Activated CD8-positive, alpha-beta memory T cell treated with anti-CD3 and anti-CD28 coated beads, Interleukin-2, amount 10 ng/mL, durations not matched to agents 7 days and 5 days (primary cell): ENCODE data around the gene WHRN. TPM values are rescaled to one million over a fixed set of nuclear protein-coding genes. Genes with fewer than 3 reads are reported as not detected.
A peak's percentile ranks its signal among the peaks of the same experiment; 100 is the strongest.

Source experiments
- ATAC-seq: fragments of 150-1000 bp; cut with Tn5 transposase; one replicate; pipeline ENCODE4 v1.10.0; 2021; ENCODE audit warnings: moderate library complexity
- CTCF ChIA-PET: fragments of 350-600 bp; sonication (Branson Sonifier 250); formaldehyde crosslinking; loops from one replicate; lab custom pipeline; 2021; ENCODE audit warnings: antibody characterized with exemption; lab: Charles Lee
- DNase-seq: peaks from one replicate; pipeline ENCODE4 v3.0.0-alpha.2; 2020
- H3K27ac Mint-ChIP-seq: one replicate; pipeline ENCODE4 v1.8.0; 2021; ENCODE audit warnings: mild to moderate bottlenecking, mixed read lengths
- H3K27me3 Mint-ChIP-seq: one replicate; pipeline ENCODE4 v1.8.0; 2021; ENCODE audit warnings: mixed read lengths
- H3K36me3 Mint-ChIP-seq: one replicate; pipeline ENCODE4 v1.8.0; 2021; ENCODE audit warnings: mild to moderate bottlenecking, mixed read lengths
- H3K4me1 Mint-ChIP-seq: one replicate; pipeline ENCODE4 v1.8.0; 2021; ENCODE audit warnings: mixed read lengths
- H3K4me3 Mint-ChIP-seq: one replicate; pipeline ENCODE4 v1.8.0; 2021; ENCODE audit warnings: mild to moderate bottlenecking, moderate library complexity, mixed read lengths
- H3K9me3 Mint-ChIP-seq: one replicate; pipeline ENCODE4 v1.8.0; 2022; ENCODE audit warnings: low read depth, mixed read lengths
- total RNA-seq, 2 experiments: library from RNA; stranded (reverse); gene quantifications; one replicate each; pipeline ENCODE4 v1.2.3, GENCODE V29; 2021

The WHRN gene
- total RNA-seq, 2 experiments from 2014 or later = 6.5 to 12.4 TPM

DNA sequence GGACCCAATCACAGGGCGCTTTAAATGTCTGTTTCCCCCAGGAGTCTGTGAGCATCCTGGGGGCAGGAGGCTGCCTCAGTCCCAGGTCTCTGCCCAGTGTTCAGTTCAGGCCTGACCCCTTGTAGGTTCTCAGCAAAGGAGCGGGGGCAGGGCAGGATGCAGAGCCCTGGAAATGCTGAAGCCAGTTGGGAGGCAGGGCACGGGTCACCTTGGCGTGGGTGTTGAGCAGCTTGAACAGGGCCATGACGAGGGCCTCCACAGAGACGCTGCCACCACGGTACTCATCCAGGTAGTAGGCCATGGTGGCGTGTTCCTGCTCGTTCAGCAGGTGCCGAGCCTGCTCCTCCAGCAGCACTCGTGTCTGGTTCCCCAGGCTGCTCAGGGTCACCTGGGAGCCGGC, 81.1 kb downstream of the WHRN start:
- Mint-ChIP-seq H3K9me3 (no peaks in the 10 kb centered on the region), H3K4me3 (no peak overlapping the region), H3K36me3 (no peaks in the 10 kb centered on the region), H3K27me3 (no peaks in the 10 kb centered on the region), H3K27ac (no peak overlapping the region), H3K4me1 (peaks cover 3% of the 10 kb centered on the region)
- DNase-seq (no peak), ATAC-seq (no peak)
- CTCF ChIA-PET = no interaction called here

DNA sequence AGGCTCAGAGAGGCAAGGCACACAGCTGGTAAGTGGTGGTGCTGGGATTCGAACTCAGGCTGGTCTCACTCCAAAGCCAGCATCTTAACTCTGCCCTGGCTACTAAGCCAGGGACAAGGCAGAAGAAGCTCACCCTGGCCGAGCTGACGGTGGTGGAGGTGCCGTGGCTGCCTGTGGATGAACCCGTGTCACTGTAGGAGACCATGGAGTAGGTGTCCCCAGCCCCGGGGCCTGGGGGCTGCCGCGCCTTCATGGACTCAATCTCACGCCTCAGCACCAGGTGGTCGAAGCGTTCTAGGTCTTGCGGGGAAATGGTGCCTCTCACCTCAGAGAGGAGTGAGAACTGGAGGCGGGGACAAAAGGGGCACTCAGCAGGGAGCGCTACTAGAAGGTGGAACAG, 82.1 kb downstream of the WHRN start:
- DNase-seq (no peak), ATAC-seq (no peak)
- H3K4me1 Mint-ChIP-seq = peaks cover 10% of the 10 kb centered on the region
- H3K9me3 Mint-ChIP-seq = no peaks in the 10 kb centered on the region
- no peaks in the 10 kb centered on the region for H3K27me3 Mint-ChIP-seq
- CTCF ChIA-PET = no interaction called here
- H3K27ac Mint-ChIP-seq = no peak overlapping the region
- no peak overlapping the region for H3K4me3 Mint-ChIP-seq
- no peaks in the 10 kb centered on the region for H3K36me3 Mint-ChIP-seq

DNA sequence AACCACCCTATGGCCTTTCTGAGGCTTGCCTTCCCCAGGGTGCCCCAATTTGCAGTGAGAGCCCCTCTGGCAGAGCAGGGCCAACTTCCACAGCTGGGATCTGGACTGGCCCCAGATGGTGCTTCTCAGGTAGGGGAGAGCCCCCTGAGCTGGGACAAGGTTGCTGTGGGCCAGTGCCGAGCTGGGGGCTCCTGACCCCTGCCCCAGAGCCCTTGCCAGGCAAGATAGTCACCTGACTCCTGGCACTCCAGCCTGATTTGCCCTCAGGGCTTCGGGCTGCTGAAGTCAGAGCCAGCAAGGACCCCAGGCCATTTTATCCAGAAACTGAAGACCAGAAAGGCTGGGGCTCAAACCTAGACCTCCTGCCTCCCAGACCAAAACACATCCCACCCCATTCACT, 84.1 kb downstream of the WHRN start:
- Mint-ChIP-seq H3K9me3 (no peaks in the 10 kb centered on the region), H3K36me3 (no peaks in the 10 kb centered on the region), H3K4me3 (no peak overlapping the region), H3K27ac (no peak overlapping the region), H3K4me1 (peaks cover 24% of the 10 kb centered on the region), H3K27me3 (no peaks in the 10 kb centered on the region)
- no peak for DNase-seq
- no peak for ATAC-seq
- CTCF ChIA-PET = interaction anchor here (0.9 to 1.4 kb wide), 2 partner anchors 16 to 232 kb away, joined by 3 read pairs; no protein-coding TSS in a partner anchor

- CTCF ChIA-PET = interaction anchor here (0.9 to 3.1 kb wide), 4 partner anchors 12 to 233 kb away, joined by 3 to 9 read pairs (median 4); no protein-coding TSS in a partner anchor
- DNase-seq = no peak
- Mint-ChIP-seq H3K9me3 (no peaks in the 10 kb centered on the region), H3K36me3 (no peaks in the 10 kb centered on the region), H3K27me3 (no peaks in the 10 kb centered on the region), H3K27ac (no peak overlapping the region), H3K4me1 (peaks cover 24% of the 10 kb centered on the region), H3K4me3 (no peak overlapping the region)
- ATAC-seq = no peak
These were observed 85.5 kb downstream of the WHRN start for GRCh38 chr9:114419796-114420195.

DNA sequence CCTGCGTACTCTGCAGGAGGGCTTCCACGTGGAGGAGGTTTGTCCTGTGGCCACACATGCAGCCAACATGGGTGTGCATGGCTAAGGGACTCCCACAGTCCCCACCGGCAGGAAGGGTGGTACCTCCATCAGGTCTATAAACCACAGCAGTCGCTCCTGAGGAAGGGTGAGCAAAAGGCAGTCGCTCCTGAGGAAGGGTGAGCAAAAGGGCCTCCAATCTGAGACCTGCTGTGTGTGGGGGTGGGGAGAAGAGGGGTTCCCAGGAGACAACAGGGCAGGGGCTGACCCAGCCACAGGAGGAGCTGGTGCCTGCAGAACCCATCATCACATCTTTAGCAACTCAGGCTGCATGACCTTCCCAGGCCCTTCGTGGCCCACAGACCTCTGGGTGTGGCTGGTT, 87.2 kb downstream of the WHRN start:
- no peaks in the 10 kb centered on the region for H3K27me3 Mint-ChIP-seq
- peaks cover 24% of the 10 kb centered on the region for H3K4me1 Mint-ChIP-seq
- CTCF ChIA-PET = interaction anchor here (1.0 to 3.1 kb wide), 7 partner anchors 10 to 224 kb away, joined by 3 to 18 read pairs (median 4); no protein-coding TSS in a partner anchor
- DNase-seq (no peak), ATAC-seq (peak; percentile 34)
- H3K27ac Mint-ChIP-seq = peak overlapping the region; percentile 56
- H3K9me3 Mint-ChIP-seq = no peaks in the 10 kb centered on the region
- H3K4me3 Mint-ChIP-seq = no peak overlapping the region
- no peaks in the 10 kb centered on the region for H3K36me3 Mint-ChIP-seq

DNA sequence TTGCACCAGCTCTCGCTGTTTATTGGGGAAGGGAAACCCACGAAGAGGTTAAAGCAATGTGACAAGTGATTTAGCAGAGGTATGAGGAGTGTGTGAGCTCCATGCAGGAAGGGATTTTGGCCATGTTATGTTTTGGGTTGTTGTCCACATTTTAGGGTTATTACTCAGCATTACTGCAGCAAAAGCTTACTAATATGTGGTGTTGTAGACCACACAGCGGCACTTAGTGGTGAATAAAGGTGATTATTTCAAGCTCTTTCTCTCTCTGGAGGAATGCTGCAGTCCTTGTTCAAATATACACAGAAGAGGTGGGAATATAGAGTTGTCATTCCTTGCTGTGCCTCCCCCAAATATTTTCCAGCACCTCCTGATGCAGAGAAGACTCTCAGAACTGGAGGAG, 87.8 kb downstream of the WHRN start:
- H3K4me3 Mint-ChIP-seq = no peak overlapping the region
- H3K27ac Mint-ChIP-seq = peak overlapping the region; percentile 56
- CTCF ChIA-PET = interaction anchor here (0.9 to 3.1 kb wide), 7 partner anchors 9 to 236 kb away, joined by 3 to 18 read pairs (median 4); partner anchors contain the start of gene ATP6V1G1
- H3K27me3 Mint-ChIP-seq = no peaks in the 10 kb centered on the region
- no peaks in the 10 kb centered on the region for H3K36me3 Mint-ChIP-seq
- DNase-seq = no peak
- ATAC-seq = no peak
- H3K9me3 Mint-ChIP-seq = no peaks in the 10 kb centered on the region
- H3K4me1 Mint-ChIP-seq = peaks cover 24% of the 10 kb centered on the region

- ATAC-seq (no peak), DNase-seq (no peak)
- Mint-ChIP-seq H3K36me3 (no peaks in the 10 kb centered on the region), H3K27ac (no peak overlapping the region), H3K4me3 (no peak overlapping the region), H3K27me3 (no peaks in the 10 kb centered on the region), H3K9me3 (no peaks in the 10 kb centered on the region), H3K4me1 (peaks cover 24% of the 10 kb centered on the region)
- CTCF ChIA-PET = interaction anchor here (0.9 to 3.1 kb wide), 6 partner anchors 9 to 237 kb away, joined by 3 to 18 read pairs (median 5); partner anchors contain the start of gene ATP6V1G1
These were observed 88.4 kb downstream of the WHRN start for GRCh38 chr9:114416906-114417305.

DNA sequence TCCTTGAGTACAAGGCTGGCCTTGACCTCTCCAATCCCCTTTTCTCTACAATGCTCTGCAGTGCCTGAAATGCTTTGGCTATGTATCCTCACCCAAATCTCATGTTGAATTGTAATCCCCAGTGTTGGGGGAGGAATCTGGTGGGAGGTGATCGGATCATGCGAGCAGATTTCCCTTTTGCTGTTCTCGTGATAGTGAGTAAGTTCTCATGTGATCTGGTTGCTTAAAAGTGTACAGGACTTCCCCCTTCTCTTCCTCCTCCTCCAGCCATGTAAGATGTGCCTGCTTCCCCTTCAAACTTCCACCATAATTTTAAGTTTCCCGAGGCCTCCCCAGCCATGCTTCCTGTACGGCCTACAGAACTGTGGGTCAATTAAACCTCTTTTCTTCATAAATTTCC, 89.0 kb downstream of the WHRN start:
- ATAC-seq (no peak), DNase-seq (no peak)
- Mint-ChIP-seq H3K4me3 (no peak overlapping the region), H3K27me3 (no peaks in the 10 kb centered on the region), H3K36me3 (no peaks in the 10 kb centered on the region), H3K4me1 (peaks cover 24% of the 10 kb centered on the region), H3K27ac (no peak overlapping the region), H3K9me3 (no peaks in the 10 kb centered on the region)
- CTCF ChIA-PET = interaction anchor here (1.5 to 3.1 kb wide), 2 partner anchors 11 to 237 kb away, joined by 6 to 18 read pairs; no protein-coding TSS in a partner anchor

DNA sequence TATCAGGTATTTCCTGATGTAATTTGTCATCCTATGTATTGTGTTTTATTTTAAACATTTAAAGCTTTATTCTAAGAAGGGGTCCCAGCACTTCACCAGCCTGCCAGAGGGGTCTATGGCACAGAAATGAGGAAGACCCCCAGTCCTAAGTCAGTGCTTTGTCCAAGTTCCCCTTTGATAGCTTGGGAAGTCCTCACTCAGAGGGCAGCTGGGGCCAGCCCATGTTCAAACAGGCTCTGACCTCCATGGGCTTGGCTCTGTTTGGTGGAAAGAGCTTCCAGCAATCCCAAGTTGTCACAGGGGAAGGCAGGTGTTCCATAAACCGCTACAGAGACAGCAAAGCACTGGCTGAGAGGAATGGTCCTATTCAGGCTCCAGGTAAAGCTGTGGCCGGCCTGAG, 90.9 kb downstream of the WHRN start:
- Mint-ChIP-seq H3K27me3 (no peaks in the 10 kb centered on the region), H3K9me3 (no peaks in the 10 kb centered on the region), H3K4me3 (no peak overlapping the region), H3K27ac (no peak overlapping the region), H3K36me3 (no peaks in the 10 kb centered on the region), H3K4me1 (peaks cover 25% of the 10 kb centered on the region)
- CTCF ChIA-PET = interaction anchor here (1.3 to 3.2 kb wide), 4 partner anchors 9 to 239 kb away, joined by 3 to 20 read pairs (median 10); no protein-coding TSS in a partner anchor
- DNase-seq (no peak), ATAC-seq (no peak)

- Mint-ChIP-seq H3K4me1 (peaks cover 28% of the 10 kb centered on the region), H3K9me3 (no peaks in the 10 kb centered on the region), H3K27me3 (no peaks in the 10 kb centered on the region), H3K27ac (no peak overlapping the region), H3K4me3 (no peak overlapping the region), H3K36me3 (no peaks in the 10 kb centered on the region)
- CTCF ChIA-PET = interaction anchor here (2.1 to 3.2 kb wide), 3 partner anchors 8 to 239 kb away, joined by 7 to 20 read pairs (median 13); no protein-coding TSS in a partner anchor
- DNase-seq (no peak), ATAC-seq (no peak)
These were observed 91.4 kb downstream of the WHRN start for GRCh38 chr9:114413861-114414301.

DNA sequence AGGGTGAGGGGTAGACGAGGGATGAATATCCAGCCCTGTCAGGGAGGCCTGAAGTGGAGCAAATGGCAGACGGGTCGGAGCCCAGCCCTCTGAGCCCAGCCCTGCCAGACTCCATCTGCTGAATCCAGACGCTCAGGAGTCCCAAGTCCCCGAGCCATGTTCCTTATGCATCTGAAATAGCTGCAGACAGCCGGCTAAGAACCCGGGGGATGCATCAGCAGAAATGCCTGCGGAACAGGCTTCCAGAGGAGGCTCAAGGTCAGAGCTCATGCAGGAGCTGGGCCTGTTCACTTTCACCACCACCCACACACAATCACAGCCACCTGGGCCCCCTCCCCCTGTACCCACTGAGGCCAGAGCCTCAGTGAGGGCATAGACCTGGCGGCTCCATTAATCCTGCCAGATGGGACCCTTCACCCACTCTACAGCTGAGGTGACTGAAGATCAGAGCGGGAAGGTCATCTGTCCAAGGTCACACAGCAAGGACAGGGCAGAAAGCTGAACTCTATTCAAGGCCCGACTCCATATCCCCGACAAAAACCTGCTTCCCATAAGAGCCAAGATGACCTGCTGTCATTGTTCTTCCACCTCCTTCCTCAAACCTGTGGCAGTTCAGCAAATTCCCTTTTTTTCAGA, 93.1 kb downstream of the WHRN start:
- Mint-ChIP-seq H3K36me3 (no peaks in the 10 kb centered on the region), H3K27ac (no peak overlapping the region), H3K4me1 (peaks cover 11% of the 10 kb centered on the region), H3K4me3 (no peak overlapping the region), H3K9me3 (no peaks in the 10 kb centered on the region), H3K27me3 (no peaks in the 10 kb centered on the region)
- CTCF ChIA-PET = no interaction called here
- no peak for ATAC-seq
- DNase-seq = no peak

- Mint-ChIP-seq H3K9me3 (no peaks in the 10 kb centered on the region), H3K27me3 (no peaks in the 10 kb centered on the region), H3K27ac (no peak overlapping the region), H3K4me3 (no peak overlapping the region), H3K36me3 (no peaks in the 10 kb centered on the region), H3K4me1 (peaks cover 8% of the 10 kb centered on the region)
- CTCF ChIA-PET = interaction anchor here (1.0 kb wide), 1 partner anchor 242 kb away, joined by 3 read pairs; no protein-coding TSS in a partner anchor
- DNase-seq (no peak), ATAC-seq (no peak)
These were observed 93.8 kb downstream of the WHRN start for GRCh38 chr9:114411452-114411851.

DNA sequence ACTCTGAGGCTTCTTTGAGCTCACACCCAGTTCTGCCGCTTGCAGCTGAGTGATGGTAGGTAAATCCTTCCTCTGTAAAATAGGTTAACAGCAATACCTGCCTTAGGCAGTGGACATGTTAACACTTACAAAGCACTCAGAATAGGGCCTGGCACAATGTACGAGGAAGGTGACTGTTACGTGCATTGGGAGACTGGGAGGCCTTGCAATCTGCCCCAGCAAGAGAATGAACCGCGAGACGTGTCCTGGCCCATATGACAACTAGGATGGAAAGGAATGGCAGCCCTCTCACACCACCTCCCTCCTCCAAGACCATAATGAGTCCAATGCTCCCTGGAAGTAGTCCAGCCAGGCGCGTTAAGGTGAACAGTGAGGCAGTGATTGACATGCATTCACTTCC, 94.4 kb downstream of the WHRN start:
- CTCF ChIA-PET = interaction anchor here (1.0 to 11.2 kb wide), 2 partner anchors 94 to 243 kb away, joined by 3 to 105 read pairs; partner anchors contain the start of gene WHRN
- Mint-ChIP-seq H3K27ac (no peak overlapping the region), H3K36me3 (no peaks in the 10 kb centered on the region), H3K9me3 (no peaks in the 10 kb centered on the region), H3K27me3 (no peaks in the 10 kb centered on the region), H3K4me3 (no peak overlapping the region), H3K4me1 (peaks cover 8% of the 10 kb centered on the region)
- no peak for ATAC-seq
- DNase-seq = no peak

GRCh38 chr9:114409842-114410241, 95.4 kb downstream of the WHRN start:
- H3K27ac Mint-ChIP-seq = no peak overlapping the region
- ATAC-seq = no peak
- no peak for DNase-seq
- no peaks in the 10 kb centered on the region for H3K27me3 Mint-ChIP-seq
- H3K4me3 Mint-ChIP-seq = no peak overlapping the region
- CTCF ChIA-PET = interaction anchor here (1.3 to 11.2 kb wide), 3 partner anchors 95 to 242 kb away, joined by 4 to 207 read pairs (median 105); partner anchors contain the start of gene WHRN
- H3K36me3 Mint-ChIP-seq = no peaks in the 10 kb centered on the region
- H3K9me3 Mint-ChIP-seq = no peaks in the 10 kb centered on the region
- H3K4me1 Mint-ChIP-seq = peaks cover 12% of the 10 kb centered on the region
